ENCODE measurements around the gene RAB20.
"Not testable (repeated sequence)": the region's sequence is repeated elsewhere in the genome, so short reads cannot be mapped to it uniquely, and the experiment has no call there.

The RAB20 gene

DNA sequence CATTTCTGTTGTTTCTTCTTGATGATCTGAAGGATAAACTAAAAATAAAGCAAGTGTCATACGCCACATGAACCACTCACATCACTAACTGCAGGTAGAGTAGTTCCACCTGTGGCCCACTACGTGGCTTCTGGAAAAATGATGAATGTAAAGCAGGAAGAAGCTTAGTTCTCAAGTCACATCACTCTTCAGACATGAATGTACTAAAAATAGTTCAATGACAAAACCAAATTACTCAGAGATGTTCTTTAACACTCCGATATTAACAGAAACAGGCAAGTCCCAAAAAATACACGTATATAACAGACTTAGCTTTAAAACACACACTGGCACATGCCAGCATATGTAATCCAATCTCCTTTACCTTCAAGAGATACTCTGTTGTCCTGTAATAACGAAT, 21.6 kb downstream of the RAB20 start:
- Histone ChIP-seq H3K36me3 (no peaks in the 10 kb centered on the region), H3K4me3 (no peak overlapping the region), H3K4me1 (peaks cover 0 to 71% (median 39%) of the 10 kb centered on the region in 4 donors), H3K27ac (peak overlapping the region; percentile 63 to 65), H3K27me3 (no peaks in the 10 kb centered on the region), H3K9me3 (no peaks in the 10 kb centered on the region)
- DNase-seq, result no peak
- TF ChIP-seq, protein P1, sequence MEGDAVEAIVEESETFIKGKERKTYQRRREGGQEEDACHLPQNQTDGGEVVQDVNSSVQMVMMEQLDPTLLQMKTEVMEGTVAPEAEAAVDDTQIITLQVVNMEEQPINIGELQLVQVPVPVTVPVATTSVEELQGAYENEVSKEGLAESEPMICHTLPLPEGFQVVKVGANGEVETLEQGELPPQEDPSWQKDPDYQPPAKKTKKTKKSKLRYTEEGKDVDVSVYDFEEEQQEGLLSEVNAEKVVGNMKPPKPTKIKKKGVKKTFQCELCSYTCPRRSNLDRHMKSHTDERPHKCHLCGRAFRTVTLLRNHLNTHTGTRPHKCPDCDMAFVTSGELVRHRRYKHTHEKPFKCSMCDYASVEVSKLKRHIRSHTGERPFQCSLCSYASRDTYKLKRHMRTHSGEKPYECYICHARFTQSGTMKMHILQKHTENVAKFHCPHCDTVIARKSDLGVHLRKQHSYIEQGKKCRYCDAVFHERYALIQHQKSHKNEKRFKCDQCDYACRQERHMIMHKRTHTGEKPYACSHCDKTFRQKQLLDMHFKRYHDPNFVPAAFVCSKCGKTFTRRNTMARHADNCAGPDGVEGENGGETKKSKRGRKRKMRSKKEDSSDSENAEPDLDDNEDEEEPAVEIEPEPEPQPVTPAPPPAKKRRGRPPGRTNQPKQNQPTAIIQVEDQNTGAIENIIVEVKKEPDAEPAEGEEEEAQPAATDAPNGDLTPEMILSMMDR (IDR thresholded peaks at IDR 0.05), result no peak
- intact Hi-C loops (cut with DNase I; ENCODE audit: low total_unique reads), result no loop called here

DNA sequence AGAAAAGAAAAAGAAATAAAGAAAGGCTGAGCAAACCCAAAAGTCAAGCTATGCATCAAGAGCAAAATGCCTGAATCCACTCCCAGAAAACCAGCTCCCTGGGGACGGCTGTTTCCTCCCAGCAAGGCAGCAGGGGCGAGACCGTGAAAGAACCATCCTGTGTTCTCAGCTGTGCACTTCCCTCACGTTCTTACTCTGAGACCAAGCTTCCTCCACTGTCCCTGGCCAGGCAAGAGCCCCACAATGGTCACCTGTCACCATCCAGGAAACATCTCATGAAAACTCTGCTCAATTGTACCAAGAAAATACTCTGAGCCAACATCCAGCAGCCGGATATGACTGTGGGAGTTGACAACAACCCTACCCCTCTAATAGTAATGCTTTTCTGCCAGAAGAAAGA, 22.9 kb downstream of the RAB20 start:
- intact Hi-C loops (cut with DNase I; ENCODE audit: low total_unique reads), result no loop called here
- no peaks in the 10 kb centered on the region for H3K9me3 ChIP-seq

DNA sequence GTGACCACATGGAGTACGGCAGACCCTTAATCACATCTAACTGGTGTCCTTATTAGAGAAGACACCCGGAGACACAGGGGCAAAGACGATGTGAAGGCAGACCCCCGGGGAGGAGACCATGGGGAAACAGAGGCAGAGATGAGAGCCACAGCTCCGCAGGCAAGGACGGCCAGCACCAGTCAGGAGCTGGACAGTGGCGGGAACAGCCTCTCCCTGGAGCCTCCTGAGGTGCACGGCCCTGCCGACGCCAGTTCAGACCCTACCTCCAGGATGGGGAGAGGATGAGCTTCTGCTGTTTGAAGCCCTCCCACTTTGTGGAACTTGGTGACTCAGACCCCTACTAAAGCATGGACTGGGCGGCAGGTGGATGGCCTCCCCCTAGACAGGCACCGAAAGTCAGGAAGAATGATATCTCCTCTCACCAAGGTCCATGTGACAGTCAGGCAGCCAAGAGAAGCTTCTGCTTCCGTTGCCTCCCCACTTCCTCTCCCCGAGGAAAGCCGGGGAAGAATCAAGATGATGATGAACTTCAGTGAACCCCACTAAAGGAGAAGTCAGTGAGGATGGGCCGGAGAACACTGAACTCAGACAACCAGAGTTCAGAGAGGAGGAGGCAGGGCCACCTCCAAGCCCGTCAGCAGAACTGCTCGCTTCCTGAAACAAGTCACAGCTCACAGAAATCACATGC, 25.4 kb downstream of the RAB20 start:
- Histone ChIP-seq H3K36me3 (no peaks in the 10 kb centered on the region), H3K9me3 (no peaks in the 10 kb centered on the region), H3K4me3 (no peak overlapping the region), H3K27me3 (no peaks in the 10 kb centered on the region), H3K4me1 (peaks cover 0 to 75% (median 30%) of the 10 kb centered on the region in 4 donors), H3K27ac (peak overlapping the region; percentile 0 to 47)
- TF ChIP-seq, protein P1 (IDR thresholded peaks at IDR 0.05), result no peak
- peak; percentile 66 to 74 for DNase-seq
- intact Hi-C loops (cut with DNase I; ENCODE audit: low total_unique reads), result no loop called here

More for the DNA sequence above, 22.9 kb downstream of the RAB20 start:
- peak; percentile 70 to 82 for DNase-seq
- peak overlapping the region; percentile 49 to 65 for H3K27ac ChIP-seq
- H3K4me1 ChIP-seq, result peaks cover 0 to 82% (median 41%) of the 10 kb centered on the region in 4 donors
- TF ChIP-seq, protein P1 (IDR thresholded peaks at IDR 0.05), result no peak
- no peaks in the 10 kb centered on the region for H3K27me3 ChIP-seq
- H3K36me3 ChIP-seq, result no peaks in the 10 kb centered on the region
- H3K4me3 ChIP-seq, result no peak overlapping the region

DNA sequence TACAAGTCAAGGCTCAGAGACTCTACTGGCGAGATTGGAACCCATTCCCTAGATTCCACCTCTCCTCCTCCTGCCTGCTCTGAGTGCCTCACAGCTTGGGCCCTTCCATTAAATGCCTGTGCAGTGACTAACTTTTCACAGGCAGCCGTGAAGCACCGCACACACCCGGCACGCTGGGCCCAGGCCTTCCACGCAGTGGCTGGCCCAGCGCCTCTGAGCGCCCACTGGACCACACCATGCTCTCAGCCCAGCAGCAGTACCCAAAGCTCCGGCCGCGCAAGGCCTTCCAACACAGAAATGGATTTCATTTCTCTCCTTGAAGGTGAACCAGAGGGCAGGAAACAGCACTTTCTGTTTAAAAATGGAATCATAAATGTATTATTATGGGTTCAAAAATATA, 26.0 kb downstream of the RAB20 start:
- H3K27ac ChIP-seq, result peak overlapping the region in 1 of 2 donors; percentile 0
- H3K36me3 ChIP-seq, result no peaks in the 10 kb centered on the region
- intact Hi-C loops (cut with DNase I; ENCODE audit: low total_unique reads), result no loop called here
- no peaks in the 10 kb centered on the region for H3K9me3 ChIP-seq
- H3K4me1 ChIP-seq, result peaks cover 0 to 68% (median 24%) of the 10 kb centered on the region in 4 donors
- H3K27me3 ChIP-seq, result no peaks in the 10 kb centered on the region
- DNase-seq, result no peak
- TF ChIP-seq, protein P1 (IDR thresholded peaks at IDR 0.05), result no peak
- no peak overlapping the region for H3K4me3 ChIP-seq

DNA sequence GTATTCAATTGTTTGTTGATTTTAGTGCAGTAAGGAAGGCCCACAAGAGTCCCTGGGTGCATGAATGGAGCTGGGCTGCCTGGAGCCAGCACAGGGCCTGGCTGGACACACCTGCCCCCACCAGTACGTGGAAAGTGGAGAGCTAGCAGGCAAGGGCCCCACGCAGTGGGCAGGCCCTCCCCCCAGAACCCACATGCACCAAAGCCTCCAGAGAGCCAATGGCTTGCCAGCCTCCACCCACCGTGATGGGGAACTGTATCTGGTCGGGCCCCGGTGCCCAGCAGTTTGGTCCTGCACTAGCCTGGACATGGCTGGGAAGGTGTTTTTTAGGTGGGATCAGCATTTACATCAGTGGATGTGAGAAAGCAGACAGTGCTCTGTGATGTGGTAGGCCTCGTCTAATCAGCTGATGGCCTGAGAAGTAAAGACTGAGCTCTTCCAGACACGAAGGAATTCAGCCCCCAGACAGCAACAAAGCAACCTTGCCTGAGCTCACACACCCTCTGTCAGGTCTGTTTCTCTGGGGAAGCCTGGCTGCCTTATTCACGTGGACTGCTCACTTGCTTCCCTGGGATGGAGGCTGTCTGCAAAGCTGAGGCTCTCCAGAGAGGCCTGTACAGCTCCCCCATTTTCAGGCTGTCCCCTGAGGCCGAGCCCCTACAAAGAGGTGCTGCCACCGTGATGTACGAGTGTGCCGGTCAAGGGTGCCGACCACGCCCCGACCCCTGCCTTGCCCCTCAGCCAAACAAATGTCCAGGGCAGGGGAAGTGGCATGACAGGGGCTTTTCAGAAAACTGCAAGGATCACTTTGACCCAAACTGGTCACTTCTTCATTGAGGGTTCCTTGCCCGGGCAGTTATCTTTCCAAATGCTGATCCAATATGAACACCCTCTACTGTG, 27.5 kb downstream of the RAB20 start:
- DNase-seq, result no peak
- Histone ChIP-seq H3K9me3 (no peaks in the 10 kb centered on the region), H3K36me3 (no peaks in the 10 kb centered on the region), H3K27me3 (no peaks in the 10 kb centered on the region), H3K27ac (no peak overlapping the region), H3K4me1 (peaks cover 0 to 64% (median 25%) of the 10 kb centered on the region in 4 donors), H3K4me3 (no peak overlapping the region)
- TF ChIP-seq, protein P1 (IDR thresholded peaks at IDR 0.05), result no peak
- intact Hi-C loops (cut with DNase I; ENCODE audit: low total_unique reads), result no loop called here

DNA sequence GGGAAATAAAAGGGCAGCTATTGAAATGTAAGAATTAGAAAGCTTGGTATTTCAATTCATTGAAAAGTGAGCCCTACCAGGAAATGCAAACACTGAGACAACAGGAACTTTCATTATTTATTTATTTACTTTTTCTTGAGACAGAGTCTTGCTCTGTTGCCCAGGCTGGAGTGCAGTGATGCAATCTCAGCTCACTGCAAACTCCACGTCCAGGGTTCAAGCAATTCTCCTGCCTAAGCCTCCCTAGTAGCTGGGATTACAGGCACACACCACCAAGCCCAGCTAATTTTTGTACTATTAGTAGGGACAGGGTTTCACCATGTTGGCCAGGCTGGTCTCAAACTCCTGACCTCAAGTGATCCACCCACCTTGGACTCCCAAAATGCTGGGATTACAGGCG, 29.3 kb downstream of the RAB20 start:
- H3K9me3 ChIP-seq; H3K4me3 ChIP-seq; intact Hi-C loops (cut with DNase I; ENCODE audit: low total_unique reads); H3K36me3 ChIP-seq; H3K27ac ChIP-seq; H3K27me3 ChIP-seq; DNase-seq: not testable (repeated sequence)
- peaks cover 0 to 65% (median 28%) of the 10 kb centered on the region in 4 donors for H3K4me1 ChIP-seq

Measured in tibial artery (tissue), 4 donors.